ENCODE measurements around the gene PPP5C.

Gene PPP5C

GRCh38 chr19:46365561-46365960, 18.7 kb downstream of the PPP5C start:
- H3K4me3 ChIP-seq (ENCODE audit: low read depth, low read length): no peak overlapping the region
- DNase-seq (ENCODE audit: low read depth): no peak
- TF ChIP-seq, protein P1, sequence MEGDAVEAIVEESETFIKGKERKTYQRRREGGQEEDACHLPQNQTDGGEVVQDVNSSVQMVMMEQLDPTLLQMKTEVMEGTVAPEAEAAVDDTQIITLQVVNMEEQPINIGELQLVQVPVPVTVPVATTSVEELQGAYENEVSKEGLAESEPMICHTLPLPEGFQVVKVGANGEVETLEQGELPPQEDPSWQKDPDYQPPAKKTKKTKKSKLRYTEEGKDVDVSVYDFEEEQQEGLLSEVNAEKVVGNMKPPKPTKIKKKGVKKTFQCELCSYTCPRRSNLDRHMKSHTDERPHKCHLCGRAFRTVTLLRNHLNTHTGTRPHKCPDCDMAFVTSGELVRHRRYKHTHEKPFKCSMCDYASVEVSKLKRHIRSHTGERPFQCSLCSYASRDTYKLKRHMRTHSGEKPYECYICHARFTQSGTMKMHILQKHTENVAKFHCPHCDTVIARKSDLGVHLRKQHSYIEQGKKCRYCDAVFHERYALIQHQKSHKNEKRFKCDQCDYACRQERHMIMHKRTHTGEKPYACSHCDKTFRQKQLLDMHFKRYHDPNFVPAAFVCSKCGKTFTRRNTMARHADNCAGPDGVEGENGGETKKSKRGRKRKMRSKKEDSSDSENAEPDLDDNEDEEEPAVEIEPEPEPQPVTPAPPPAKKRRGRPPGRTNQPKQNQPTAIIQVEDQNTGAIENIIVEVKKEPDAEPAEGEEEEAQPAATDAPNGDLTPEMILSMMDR (IDR thresholded peaks at IDR 0.05; ENCODE audit: low read depth, low read length, missing control alignments): no peak

DNA sequence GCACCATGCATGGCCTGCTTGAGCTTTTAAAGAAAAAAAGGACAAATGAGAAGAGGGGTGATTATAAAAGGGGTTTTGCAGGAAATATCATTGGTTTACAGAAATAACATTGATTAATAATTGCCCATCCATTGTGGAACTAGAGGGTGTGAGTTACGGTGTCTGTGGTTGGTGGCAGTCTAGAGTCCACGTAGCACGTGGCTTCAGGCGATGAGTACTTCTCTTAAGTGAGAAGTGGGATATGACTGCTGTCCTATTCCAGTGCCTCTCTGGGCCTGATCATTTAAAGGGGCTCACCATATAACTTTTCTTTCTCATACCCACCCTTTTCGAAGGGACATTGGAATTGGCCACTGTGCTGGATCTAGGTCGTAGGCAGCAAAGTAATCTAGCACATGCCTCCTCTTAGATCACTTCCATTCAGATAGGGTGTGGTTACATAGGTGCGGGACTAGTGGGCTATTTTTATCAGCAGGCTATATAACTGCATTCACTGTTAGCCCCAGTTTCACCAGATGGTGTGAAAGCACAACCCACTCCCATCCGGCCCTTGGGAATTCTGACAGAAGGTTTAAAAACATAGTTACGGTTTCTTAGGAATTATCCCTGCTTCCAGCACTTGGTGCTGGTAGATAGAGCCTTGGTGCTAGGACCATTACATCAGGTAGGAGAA, 19.9 kb downstream of the PPP5C start:
- TF ChIP-seq, protein P1 (IDR thresholded peaks at IDR 0.05; ENCODE audit: low read depth, low read length, missing control alignments): no peak
- no peak for DNase-seq (ENCODE audit: low read depth)
- no peak overlapping the region for H3K4me3 ChIP-seq (ENCODE audit: low read depth, low read length)

DNA sequence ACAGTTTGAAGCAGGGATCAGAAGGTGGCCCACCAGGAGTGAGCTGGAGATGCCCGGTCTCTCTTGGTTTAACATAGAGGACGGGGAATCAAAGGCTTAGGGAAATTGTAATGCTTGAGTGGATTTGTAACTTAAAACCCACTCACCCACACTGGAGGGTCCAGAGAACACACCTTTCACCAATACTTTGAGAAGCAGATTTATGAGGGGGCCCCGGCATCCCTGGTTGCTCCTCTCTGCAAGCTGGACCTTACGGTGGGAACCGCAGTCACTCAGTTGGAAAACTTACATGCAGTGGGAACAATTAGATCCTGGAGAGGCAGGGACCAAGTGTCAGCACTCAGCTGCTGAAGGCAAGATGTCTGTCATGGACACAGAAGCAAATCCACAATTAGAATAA, 20.5 kb downstream of the PPP5C start:
- no peak overlapping the region for H3K4me3 ChIP-seq (ENCODE audit: low read depth, low read length)
- no peak for DNase-seq (ENCODE audit: low read depth)
- TF ChIP-seq, protein P1 (IDR thresholded peaks at IDR 0.05; ENCODE audit: low read depth, low read length, missing control alignments): no peak

GRCh38 chr19:46368116-46368515, 21.2 kb downstream of the PPP5C start:
- TF ChIP-seq, protein P1 (IDR thresholded peaks at IDR 0.05; ENCODE audit: low read depth, low read length, missing control alignments): no peak
- no peak overlapping the region for H3K4me3 ChIP-seq (ENCODE audit: low read depth, low read length)
- no peak for DNase-seq (ENCODE audit: low read depth)

DNA sequence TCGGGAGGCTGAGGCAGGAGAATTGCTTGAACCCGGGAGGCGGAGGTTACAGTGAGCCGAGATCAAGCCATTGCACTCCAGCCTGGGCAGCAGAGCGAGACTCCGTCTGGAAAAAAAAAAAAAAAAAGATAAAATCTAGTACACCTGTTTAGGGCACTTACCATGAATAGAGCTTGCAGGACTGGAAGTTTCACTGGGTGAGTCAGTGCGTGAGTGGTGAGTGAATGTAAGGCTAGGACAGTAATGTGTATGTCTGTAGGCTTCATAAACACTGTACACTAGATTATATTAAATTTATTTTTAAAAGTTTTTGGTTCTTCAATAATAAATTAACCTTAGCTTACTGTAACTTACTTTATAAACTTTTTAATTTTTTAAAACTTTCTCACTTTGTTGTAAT, 22.9 kb downstream of the PPP5C start:
- TF ChIP-seq, protein P1 (IDR thresholded peaks at IDR 0.05; ENCODE audit: low read depth, low read length, missing control alignments): no peak
- no peak for DNase-seq (ENCODE audit: low read depth)
- H3K4me3 ChIP-seq (ENCODE audit: low read depth, low read length): no peak overlapping the region

DNA sequence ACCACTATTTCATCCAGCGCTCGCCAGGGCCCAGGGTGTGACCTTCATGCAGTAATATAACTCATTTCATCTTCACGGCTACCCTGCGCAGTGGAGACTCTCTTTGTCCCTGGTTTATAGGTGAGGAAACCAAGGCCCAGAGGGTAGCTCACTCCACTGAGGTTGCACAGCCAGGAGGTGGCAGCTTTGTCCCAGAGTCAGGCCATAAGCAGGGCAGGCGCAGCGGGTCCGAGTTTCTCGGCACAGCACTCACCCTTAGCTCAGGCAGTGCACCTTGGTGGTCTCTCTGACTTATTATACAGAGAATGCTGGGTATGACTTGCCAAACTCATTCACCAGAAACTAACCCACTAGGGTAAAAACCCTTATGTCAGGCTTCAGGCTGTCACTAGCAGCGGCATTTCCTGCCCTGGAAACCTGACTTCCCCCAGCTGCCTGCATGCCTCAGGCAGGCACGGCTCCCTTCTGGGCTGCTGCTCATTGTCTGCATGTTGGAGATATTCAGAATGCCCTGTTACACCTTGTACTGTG, 24.5 kb downstream of the PPP5C start:
- no peak for DNase-seq (ENCODE audit: low read depth)
- no peak overlapping the region for H3K4me3 ChIP-seq (ENCODE audit: low read depth, low read length)
- TF ChIP-seq, protein P1 (IDR thresholded peaks at IDR 0.05; ENCODE audit: low read depth, low read length, missing control alignments): no peak
